GM10266 (cell line): ENCODE data around the gene DLL4.

Experiments
- DNase-seq: peaks from one replicate; pipeline ENCODE4 v3.0.0; 2012; ENCODE audit errors: extremely low spot score
- TF ChIP-seq, protein P1 (sequence below): IDR thresholded peaks from 2 replicates; pipeline ENCODE4 v1.5.1; 2012; ENCODE audit warnings: mild to moderate bottlenecking, low read depth; ENCODE audit not compliant: control insufficient read depth, insufficient read depth; ENCODE audit errors: missing control alignments

Gene DLL4

DNA sequence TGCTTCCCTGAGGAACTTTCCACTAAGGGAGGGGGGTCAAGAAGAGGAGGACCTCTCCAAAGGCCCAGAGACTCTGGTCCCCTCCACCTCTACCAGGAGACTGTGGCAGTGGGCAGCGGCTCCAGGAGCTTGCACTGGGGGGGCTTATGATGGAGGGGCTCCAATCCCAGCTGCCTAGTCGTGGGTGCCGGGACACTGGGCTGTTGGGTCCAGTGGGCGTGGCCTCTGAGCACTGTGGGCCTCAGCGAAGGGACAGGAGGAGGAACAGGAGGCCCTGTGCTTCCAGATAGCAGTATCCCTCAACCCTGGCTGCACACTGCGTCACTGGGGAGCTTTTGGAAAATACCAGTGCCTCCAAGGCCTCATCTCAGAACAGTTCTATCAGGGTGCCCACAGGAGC lies 13.5 kb upstream of the DLL4 start:
- TF ChIP-seq, protein P1, sequence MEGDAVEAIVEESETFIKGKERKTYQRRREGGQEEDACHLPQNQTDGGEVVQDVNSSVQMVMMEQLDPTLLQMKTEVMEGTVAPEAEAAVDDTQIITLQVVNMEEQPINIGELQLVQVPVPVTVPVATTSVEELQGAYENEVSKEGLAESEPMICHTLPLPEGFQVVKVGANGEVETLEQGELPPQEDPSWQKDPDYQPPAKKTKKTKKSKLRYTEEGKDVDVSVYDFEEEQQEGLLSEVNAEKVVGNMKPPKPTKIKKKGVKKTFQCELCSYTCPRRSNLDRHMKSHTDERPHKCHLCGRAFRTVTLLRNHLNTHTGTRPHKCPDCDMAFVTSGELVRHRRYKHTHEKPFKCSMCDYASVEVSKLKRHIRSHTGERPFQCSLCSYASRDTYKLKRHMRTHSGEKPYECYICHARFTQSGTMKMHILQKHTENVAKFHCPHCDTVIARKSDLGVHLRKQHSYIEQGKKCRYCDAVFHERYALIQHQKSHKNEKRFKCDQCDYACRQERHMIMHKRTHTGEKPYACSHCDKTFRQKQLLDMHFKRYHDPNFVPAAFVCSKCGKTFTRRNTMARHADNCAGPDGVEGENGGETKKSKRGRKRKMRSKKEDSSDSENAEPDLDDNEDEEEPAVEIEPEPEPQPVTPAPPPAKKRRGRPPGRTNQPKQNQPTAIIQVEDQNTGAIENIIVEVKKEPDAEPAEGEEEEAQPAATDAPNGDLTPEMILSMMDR = no peak
- DNase-seq = no peak

DNA sequence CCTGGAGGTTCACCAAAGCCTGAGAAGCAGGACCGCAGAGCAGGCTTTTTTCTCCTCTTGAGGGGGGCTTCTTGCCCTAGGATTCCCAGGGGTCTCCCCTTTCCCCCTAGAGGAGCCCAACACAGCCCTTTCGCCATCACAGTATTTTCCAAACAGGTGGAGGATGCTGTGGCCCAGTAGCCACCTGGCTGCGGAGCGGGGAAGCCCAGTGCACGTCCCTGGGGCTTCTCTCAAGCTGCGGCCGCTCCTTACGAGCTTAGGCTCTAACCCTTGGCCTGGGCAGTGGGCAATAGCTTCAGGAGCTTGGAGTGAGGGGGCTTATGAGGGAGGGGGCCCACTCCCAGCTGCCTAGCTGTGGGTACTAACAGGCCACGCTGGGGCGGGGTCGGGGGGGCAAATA lies 11.6 kb upstream of the DLL4 start:
- DNase-seq = no peak
- TF ChIP-seq, protein P1 = no peak

DNA sequence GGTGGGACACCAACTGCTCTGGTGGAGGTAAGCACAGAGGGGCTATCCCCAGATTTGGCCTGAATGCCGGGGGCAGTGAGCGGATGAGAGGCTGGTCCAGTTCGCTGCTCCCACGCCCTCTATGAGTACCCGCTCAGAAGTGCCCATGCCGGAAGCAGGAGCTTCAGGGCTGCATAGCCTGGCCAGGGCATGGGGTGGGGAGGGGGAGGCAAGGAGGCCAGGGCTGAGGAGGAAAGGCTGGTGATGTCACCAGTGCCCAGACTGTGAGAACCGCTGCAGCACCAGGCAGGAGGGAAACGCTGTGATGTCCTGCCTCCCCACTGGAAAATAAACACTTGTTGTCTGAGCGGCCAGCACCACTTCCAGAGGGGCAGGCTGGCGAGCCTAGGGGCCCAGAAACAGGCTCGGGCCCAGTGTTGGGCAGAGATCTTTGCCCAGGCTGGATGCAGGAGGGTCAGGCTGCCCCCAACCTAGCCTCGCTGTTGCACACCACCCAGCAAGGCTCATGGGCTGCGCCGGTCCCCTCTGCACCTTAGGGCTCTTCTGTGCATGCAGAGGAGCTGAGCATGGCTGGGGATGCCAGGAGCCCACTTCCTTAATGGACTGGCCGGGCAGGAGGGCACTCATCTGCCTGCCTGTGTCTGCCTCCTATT lies 10.9 kb upstream of the DLL4 start:
- no peak for DNase-seq
- TF ChIP-seq, protein P1 = no peak

DNA sequence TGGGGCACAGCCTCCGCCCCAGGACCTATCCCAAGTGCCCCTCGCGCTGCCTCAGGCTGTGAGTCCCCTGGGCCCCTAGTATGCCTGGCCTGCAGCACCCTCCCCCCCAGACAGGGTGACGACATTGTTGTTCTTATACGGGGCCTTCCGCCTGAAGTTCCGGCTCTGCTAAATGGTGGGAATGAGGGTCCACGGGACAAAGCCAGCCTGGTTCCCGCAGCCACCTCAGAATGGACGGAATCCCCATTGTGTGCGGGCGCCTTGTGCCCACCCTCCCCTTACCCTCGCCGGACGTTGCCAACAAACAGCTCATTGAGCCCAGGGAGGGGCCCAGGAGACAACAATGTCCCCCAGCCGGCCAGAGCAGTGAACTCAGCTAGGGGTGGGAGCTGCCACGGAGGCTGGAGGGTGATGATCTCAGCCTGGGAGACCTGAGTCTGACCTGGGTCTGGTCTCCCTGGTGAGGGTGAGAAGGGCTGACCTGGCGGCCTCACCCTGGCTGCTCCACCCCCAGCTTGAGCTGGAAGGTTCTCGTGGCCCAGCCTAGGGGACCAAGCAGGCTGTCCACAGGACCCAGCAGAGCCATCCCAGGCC lies 10.2 kb upstream of the DLL4 start:
- TF ChIP-seq, protein P1 = no peak
- no peak for DNase-seq

DNA sequence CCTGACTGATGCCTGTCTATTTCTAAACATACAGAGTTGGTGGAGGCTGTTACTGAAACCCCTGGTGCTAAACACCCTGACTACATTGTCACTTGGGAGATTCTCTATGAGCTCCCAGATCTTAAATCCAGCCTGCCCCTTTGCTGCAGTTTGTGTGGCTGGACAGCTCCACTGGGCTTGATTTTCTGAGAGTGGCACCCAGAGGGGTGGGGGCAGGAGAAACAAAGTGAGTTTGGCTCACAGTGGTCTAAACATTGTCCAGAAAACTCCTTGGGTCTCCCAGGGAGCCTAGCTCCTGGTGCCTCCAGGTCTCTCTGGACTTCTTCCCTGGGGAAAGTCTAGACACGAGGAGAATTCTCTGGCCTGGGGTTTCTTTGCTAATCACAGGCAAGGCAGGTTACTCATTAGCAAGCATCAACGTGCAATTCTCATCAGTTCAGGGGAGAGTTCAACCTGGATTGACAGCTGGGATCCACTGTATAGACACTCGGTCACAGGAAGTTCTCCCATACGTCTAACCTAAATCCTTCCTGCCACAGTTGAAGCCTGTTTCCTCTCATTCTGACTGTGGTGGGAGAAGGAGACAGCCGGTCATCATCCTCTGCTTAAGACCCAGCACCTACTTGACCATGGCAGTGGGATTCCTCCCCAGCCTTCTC lies 7.1 kb upstream of the DLL4 start:
- DNase-seq = no peak
- TF ChIP-seq, protein P1 = no peak

DNA sequence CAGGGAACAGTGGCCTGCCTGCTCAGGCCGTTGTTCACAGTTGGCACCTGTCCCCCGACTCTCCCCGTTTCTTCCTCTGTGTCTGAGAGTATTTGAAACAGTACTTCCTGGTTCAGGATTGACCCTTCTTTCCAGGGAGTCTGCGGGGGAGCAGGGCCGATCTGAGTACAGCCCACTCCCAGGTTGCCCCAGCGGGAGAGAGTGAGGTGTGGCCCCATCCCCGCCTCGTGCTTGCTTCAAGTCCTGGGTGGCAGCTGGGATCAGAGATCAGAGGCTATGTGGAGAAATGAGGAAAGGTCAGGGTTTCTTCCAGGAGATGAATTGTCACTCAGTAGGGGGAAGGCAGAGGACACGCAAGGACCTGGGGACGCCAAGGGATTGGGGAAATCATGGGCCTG lies 6.5 kb upstream of the DLL4 start:
- DNase-seq = no peak
- TF ChIP-seq, protein P1 = no peak

DNA sequence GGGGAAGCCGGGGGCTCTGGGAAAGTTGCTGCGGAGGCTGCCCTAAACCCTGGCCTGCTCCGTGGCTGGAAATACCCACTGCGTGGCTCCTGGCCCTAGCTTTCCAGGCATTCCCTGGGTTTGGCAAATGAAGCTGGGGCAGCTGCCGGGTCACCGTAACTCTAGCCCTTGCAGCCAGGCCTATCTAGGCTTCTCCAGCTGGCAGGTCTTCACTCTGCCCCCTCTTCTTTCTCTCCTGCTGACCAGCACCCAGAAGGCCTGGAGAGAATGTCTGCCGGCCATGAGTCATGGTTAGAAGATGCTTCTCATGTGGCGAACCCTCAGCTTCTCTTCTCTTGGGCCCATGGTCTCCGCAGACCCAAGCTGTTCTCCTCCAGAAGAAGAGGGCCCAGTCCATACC lies 5.6 kb upstream of the DLL4 start:
- no peak for DNase-seq
- TF ChIP-seq, protein P1 = no peak
